Measurements from ENCODE around the gene MEMO1.

DNA sequence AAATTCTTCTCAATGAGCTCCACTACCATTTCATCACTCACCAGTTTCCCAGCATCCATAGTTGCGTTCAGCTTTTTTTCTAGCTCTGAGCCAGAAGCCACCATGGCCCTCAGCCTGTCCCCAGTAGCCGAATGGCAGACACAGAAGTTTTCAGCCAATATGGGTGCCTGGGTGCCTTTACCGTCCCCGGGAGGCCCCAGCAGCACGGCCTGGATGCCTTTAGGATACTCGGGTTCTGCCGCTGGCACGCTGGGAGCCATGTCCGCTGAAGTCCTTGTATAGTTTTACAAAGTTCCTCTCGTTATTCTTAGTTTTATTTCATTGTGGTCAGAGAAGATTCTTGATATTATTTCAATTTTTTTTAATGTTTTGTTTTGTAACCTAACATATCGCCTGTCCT is 187.2 kb downstream of the MEMO1 start:
- TF ChIP-seq, protein P1, sequence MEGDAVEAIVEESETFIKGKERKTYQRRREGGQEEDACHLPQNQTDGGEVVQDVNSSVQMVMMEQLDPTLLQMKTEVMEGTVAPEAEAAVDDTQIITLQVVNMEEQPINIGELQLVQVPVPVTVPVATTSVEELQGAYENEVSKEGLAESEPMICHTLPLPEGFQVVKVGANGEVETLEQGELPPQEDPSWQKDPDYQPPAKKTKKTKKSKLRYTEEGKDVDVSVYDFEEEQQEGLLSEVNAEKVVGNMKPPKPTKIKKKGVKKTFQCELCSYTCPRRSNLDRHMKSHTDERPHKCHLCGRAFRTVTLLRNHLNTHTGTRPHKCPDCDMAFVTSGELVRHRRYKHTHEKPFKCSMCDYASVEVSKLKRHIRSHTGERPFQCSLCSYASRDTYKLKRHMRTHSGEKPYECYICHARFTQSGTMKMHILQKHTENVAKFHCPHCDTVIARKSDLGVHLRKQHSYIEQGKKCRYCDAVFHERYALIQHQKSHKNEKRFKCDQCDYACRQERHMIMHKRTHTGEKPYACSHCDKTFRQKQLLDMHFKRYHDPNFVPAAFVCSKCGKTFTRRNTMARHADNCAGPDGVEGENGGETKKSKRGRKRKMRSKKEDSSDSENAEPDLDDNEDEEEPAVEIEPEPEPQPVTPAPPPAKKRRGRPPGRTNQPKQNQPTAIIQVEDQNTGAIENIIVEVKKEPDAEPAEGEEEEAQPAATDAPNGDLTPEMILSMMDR (IDR thresholded peaks at IDR 0.05; ENCODE audit: low read depth, low read length, poor library complexity, severe bottlenecking), result no peak
- no peak for TF ChIP-seq EZH2phosphoT487 (IDR thresholded peaks at IDR 0.05; ENCODE audit: borderline replicate concordance, low read length)
